DOHH2 (cell line): ENCODE results near the gene CFAP73.

Experiments
- H3F3A ChIP-seq: fragments of 200-600 bp; sonication (generic), shearing (Covaris generic); 2 replicates; pipeline ENCODE4 v1.6.0; 2016; ENCODE audit warnings: antibody characterized with exemption, mild to moderate bottlenecking; ENCODE audit not compliant: control insufficient read depth, insufficient read depth
- H3K27ac ChIP-seq: fragments of 200-600 bp; sonication (generic); 2 replicates; pipeline ENCODE4 v1.5.1; 2014; ENCODE audit warnings: low read depth, mild to moderate bottlenecking, low read length, moderate library complexity
- H3K27me3 ChIP-seq: fragments of 200-600 bp; sonication (generic); 2 replicates; pipeline ENCODE4 v1.6.1; 2014; ENCODE audit warnings: mild to moderate bottlenecking, low read length, mixed read lengths; ENCODE audit not compliant: control insufficient read depth
- H3K36me3 ChIP-seq: fragments of 200-600 bp; sonication (generic); 2 replicates; pipeline ENCODE4 v1.6.1; 2014; ENCODE audit warnings: mild to moderate bottlenecking, low read length, moderate library complexity, mixed read lengths; ENCODE audit not compliant: control insufficient read depth
- H3K4me1 ChIP-seq: fragments of 200-600 bp; sonication (generic); 2 replicates; pipeline ENCODE4 v1.6.1; 2014; ENCODE audit warnings: mild to moderate bottlenecking, low read length, mixed read lengths; ENCODE audit not compliant: control insufficient read depth
- H3K4me2 ChIP-seq: fragments of 200-600 bp; sonication (generic); 2 replicates; pipeline ENCODE4 v1.6.0; 2014; ENCODE audit warnings: mild to moderate bottlenecking, low read length, moderate library complexity
- H3K4me3 ChIP-seq: fragments of 200-600 bp; sonication (generic); 2 replicates; pipeline ENCODE4 v1.5.1; 2014; ENCODE audit warnings: mild to moderate bottlenecking, low read length, mixed read lengths
- H3K79me2 ChIP-seq: fragments of 200-600 bp; sonication (generic); 2 replicates; pipeline ENCODE4 v1.6.1; 2014; ENCODE audit warnings: mild to moderate bottlenecking, low read length, mixed read lengths; ENCODE audit not compliant: control insufficient read depth
- H3K9me2 ChIP-seq: fragments of 200-600 bp; sonication (generic); replicated peaks from 2 replicates; pipeline ENCODE4 v1.6.1; 2014; ENCODE audit warnings: mild to moderate bottlenecking, low read length, mixed read lengths; ENCODE audit not compliant: control insufficient read depth
- H3K9me3 ChIP-seq: fragments of 200-600 bp; sonication (generic); 2 replicates; pipeline ENCODE4 v1.6.1; 2014; ENCODE audit warnings: antibody characterized with exemption, low read length, mixed read lengths; ENCODE audit not compliant: control insufficient read depth, insufficient read depth
- H4K20me1 ChIP-seq: fragments of 200-600 bp; sonication (generic); 2 replicates; pipeline ENCODE4 v1.6.0; 2014; ENCODE audit warnings: low read depth, mild to moderate bottlenecking, antibody characterized with exemption, low read length, moderate library complexity; ENCODE audit not compliant: control insufficient read depth, insufficient read depth
- EZH2phosphoT487 ChIP-seq: fragments of 200-600 bp; sonication (generic); IDR thresholded peaks from 2 replicates; pipeline ENCODE4 v1.6.1; 2017; ENCODE audit warnings: borderline replicate concordance, mild to moderate bottlenecking, antibody characterized with exemption, low read length, moderate library complexity, mixed read lengths
- TF ChIP-seq, protein P1 (sequence below): fragments of 200-600 bp; sonication (generic); IDR thresholded peaks from one replicate; pipeline ENCODE4 v1.5.1; 2014; ENCODE audit warnings: antibody characterized with exemption, mild to moderate bottlenecking, low read depth, low read length; ENCODE audit not compliant: poor library complexity, severe bottlenecking

CFAP73 gene

GRCh38 chr12:113149361-113150150 is at the start of gene CFAP73:
Gene CFAP73, plus strand, starts transcription at chr12:113149724. Its CDS starts 134 bp downstream, at chr12:113149858.
- Histone ChIP-seq H3K9me3 (no peaks in the 10 kb centered on the region), H4K20me1 (no peaks in the 10 kb centered on the region), H3K4me1 (peaks cover 35% of the 10 kb centered on the region), H3K9me2 (no peaks in the 10 kb centered on the region), H3K4me3 (no peak within 1 kb of the TSS), H3K27me3 (peaks cover 3% of the 10 kb centered on the region; the same call in 1 of the 2 replicates), H3K36me3 (no peaks in the 10 kb centered on the region), H3K79me2 (no peaks in the 10 kb centered on the region), H3K4me2 (no peak within 1 kb of the TSS), H3K27ac (no peak within 1 kb of the TSS), H3F3A (peaks cover 7% of the 10 kb centered on the region; the same call in 1 of the 2 replicates)
- TF ChIP-seq, protein P1, sequence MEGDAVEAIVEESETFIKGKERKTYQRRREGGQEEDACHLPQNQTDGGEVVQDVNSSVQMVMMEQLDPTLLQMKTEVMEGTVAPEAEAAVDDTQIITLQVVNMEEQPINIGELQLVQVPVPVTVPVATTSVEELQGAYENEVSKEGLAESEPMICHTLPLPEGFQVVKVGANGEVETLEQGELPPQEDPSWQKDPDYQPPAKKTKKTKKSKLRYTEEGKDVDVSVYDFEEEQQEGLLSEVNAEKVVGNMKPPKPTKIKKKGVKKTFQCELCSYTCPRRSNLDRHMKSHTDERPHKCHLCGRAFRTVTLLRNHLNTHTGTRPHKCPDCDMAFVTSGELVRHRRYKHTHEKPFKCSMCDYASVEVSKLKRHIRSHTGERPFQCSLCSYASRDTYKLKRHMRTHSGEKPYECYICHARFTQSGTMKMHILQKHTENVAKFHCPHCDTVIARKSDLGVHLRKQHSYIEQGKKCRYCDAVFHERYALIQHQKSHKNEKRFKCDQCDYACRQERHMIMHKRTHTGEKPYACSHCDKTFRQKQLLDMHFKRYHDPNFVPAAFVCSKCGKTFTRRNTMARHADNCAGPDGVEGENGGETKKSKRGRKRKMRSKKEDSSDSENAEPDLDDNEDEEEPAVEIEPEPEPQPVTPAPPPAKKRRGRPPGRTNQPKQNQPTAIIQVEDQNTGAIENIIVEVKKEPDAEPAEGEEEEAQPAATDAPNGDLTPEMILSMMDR, result no peak
- TF ChIP-seq EZH2phosphoT487, result no peak

DNA sequence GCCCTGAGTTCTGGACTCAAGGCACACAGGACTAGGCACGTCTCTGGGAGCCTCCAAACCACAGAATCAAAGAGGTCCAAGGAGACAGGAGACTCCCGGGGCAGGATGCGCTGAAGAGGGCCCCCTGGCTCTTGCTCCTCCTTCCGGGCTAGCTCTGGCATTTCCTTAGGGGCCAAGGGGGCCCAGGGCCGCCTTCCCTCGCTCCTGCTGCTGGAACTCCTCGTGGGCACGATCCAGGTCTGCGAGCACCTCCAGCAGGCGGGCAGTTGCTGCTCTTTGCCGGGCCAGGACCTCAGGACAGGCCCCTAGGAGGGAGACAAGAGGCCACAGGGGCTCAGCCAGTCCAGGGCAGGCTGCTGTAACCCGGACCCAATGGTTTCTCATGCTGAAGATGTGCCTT is 49.8 kb upstream of the CFAP73 start:
- Histone ChIP-seq H3K27me3 (no peaks in the 10 kb centered on the region), H3K27ac (peak overlapping the region; percentile 66), H3K9me3 (no peaks in the 10 kb centered on the region), H3K9me2 (no peaks in the 10 kb centered on the region), H3K4me1 (peaks cover 90% of the 10 kb centered on the region), H3F3A (peaks cover 57% of the 10 kb centered on the region), H3K79me2 (peaks cover 2% of the 10 kb centered on the region), H3K4me3 (no peak overlapping the region), H3K36me3 (peaks cover 48% of the 10 kb centered on the region), H3K4me2 (no peak overlapping the region), H4K20me1 (no peaks in the 10 kb centered on the region)
- no peak for TF ChIP-seq EZH2phosphoT487
- TF ChIP-seq, protein P1, result no peak

DNA sequence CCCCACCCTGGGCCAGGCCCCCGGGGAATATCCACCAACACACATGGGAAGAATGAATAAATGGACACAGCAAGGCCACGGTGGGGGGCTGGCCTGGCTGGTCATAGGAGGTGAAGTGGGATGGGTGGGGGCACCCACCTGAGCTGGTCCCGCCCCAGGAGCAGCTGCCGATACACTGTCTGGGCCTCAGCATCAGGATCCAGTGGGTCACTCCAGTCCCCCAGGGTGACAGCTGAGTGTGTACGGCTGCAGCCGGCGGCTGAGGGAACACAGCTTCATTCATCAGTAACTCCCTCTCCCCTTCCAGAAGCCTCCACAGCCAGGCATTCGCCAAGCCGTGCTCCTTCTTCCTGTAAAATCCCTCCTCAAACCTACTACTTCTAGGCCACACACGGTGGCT is 47.8 kb upstream of the CFAP73 start:
- no peak overlapping the region for H3K4me2 ChIP-seq
- H3K4me1 ChIP-seq, result peaks cover 89% of the 10 kb centered on the region
- H4K20me1 ChIP-seq, result no peaks in the 10 kb centered on the region
- H3K36me3 ChIP-seq, result peaks cover 48% of the 10 kb centered on the region
- H3K27ac ChIP-seq, result peak overlapping the region; percentile 61; the same call in 1 of the 2 replicates
- H3K79me2 ChIP-seq, result peaks cover 10% of the 10 kb centered on the region
- peaks cover 53% of the 10 kb centered on the region for H3F3A ChIP-seq
- no peak overlapping the region for H3K4me3 ChIP-seq
- H3K9me2 ChIP-seq, result no peaks in the 10 kb centered on the region
- H3K27me3 ChIP-seq, result no peaks in the 10 kb centered on the region
- H3K9me3 ChIP-seq, result no peaks in the 10 kb centered on the region
- TF ChIP-seq, protein P1, result no peak
- TF ChIP-seq EZH2phosphoT487, result no peak
